ENCODE measurements around the gene SLC39A8.

SLC39A8 gene

DNA sequence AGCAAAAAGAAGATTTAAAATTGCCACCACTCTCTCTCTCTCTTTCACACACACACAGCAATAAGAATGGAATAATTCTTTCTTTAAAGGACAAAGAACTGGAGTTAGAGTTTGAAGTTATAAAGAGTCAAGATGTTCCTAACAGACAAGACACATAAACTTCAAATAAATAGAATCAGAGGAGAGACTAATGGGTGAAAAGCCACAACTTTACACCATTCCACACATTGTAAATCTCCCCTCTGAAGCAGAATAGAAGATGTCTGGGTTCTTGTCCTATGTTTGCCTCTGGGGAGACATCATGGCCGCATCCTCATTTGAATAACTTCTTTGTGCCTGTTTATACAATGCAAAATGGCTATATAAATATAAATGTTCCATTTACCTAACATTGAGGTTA is 39.6 kb downstream of the SLC39A8 start:
- no peak overlapping the region for H3K4me3 ChIP-seq (replicated peaks; ENCODE audit: insufficient read depth, low read length)
- TF ChIP-seq POLR2AphosphoS5 (IDR thresholded peaks at IDR 0.05; ENCODE audit: low read depth) (no peak), GABPA (IDR thresholded peaks at IDR 0.05; ENCODE audit: low read depth) (no peak), SPI1 (IDR thresholded peaks at IDR 0.05; ENCODE audit: borderline replicate concordance, low read depth) (no peak)
- TF ChIP-seq, protein P1, sequence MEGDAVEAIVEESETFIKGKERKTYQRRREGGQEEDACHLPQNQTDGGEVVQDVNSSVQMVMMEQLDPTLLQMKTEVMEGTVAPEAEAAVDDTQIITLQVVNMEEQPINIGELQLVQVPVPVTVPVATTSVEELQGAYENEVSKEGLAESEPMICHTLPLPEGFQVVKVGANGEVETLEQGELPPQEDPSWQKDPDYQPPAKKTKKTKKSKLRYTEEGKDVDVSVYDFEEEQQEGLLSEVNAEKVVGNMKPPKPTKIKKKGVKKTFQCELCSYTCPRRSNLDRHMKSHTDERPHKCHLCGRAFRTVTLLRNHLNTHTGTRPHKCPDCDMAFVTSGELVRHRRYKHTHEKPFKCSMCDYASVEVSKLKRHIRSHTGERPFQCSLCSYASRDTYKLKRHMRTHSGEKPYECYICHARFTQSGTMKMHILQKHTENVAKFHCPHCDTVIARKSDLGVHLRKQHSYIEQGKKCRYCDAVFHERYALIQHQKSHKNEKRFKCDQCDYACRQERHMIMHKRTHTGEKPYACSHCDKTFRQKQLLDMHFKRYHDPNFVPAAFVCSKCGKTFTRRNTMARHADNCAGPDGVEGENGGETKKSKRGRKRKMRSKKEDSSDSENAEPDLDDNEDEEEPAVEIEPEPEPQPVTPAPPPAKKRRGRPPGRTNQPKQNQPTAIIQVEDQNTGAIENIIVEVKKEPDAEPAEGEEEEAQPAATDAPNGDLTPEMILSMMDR (IDR thresholded peaks at IDR 0.05; ENCODE audit: insufficient read depth, low read length) = no peak
- TF ChIP-seq, protein P2, sequence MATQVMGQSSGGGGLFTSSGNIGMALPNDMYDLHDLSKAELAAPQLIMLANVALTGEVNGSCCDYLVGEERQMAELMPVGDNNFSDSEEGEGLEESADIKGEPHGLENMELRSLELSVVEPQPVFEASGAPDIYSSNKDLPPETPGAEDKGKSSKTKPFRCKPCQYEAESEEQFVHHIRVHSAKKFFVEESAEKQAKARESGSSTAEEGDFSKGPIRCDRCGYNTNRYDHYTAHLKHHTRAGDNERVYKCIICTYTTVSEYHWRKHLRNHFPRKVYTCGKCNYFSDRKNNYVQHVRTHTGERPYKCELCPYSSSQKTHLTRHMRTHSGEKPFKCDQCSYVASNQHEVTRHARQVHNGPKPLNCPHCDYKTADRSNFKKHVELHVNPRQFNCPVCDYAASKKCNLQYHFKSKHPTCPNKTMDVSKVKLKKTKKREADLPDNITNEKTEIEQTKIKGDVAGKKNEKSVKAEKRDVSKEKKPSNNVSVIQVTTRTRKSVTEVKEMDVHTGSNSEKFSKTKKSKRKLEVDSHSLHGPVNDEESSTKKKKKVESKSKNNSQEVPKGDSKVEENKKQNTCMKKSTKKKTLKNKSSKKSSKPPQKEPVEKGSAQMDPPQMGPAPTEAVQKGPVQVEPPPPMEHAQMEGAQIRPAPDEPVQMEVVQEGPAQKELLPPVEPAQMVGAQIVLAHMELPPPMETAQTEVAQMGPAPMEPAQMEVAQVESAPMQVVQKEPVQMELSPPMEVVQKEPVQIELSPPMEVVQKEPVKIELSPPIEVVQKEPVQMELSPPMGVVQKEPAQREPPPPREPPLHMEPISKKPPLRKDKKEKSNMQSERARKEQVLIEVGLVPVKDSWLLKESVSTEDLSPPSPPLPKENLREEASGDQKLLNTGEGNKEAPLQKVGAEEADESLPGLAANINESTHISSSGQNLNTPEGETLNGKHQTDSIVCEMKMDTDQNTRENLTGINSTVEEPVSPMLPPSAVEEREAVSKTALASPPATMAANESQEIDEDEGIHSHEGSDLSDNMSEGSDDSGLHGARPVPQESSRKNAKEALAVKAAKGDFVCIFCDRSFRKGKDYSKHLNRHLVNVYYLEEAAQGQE (IDR thresholded peaks at IDR 0.05; ENCODE audit: insufficient replicate concordance, low read depth) = no peak

DNA sequence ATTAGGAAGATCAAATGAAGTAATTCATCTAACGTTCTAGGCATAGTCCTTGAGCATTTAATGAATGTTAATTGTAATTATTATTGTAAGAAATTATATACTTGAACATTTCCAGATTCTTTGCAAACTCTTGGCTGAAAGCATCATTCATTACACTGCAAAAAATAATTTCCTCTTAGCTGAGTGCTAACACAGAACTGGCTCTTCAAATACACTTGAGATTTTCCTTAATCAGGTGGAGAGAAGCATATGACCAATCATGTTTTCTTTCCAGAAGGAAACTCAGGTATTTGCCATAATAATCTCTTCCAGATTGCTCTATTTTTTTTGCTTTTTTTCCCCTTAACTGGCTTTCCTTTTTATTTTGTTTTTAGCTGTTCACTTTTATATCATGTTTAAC is 42.5 kb downstream of the SLC39A8 start:
- TF ChIP-seq, protein P2 (IDR thresholded peaks at IDR 0.05; ENCODE audit: insufficient replicate concordance, low read depth) = no peak
- TF ChIP-seq, protein P1 (IDR thresholded peaks at IDR 0.05; ENCODE audit: insufficient read depth, low read length) = no peak
- TF ChIP-seq GABPA (IDR thresholded peaks at IDR 0.05; ENCODE audit: low read depth) (no peak), POLR2AphosphoS5 (IDR thresholded peaks at IDR 0.05; ENCODE audit: low read depth) (no peak), SPI1 (IDR thresholded peaks at IDR 0.05; ENCODE audit: borderline replicate concordance, low read depth) (no peak)
- Histone ChIP-seq H3K27ac (replicated peaks) (no peak overlapping the region), H3K27me3 (ENCODE audit: insufficient read depth, poor library complexity, severe bottlenecking) (no peaks in the 10 kb centered on the region), H3K4me3 (replicated peaks; ENCODE audit: insufficient read depth, low read length) (no peak overlapping the region)
- DNase-seq (ENCODE audit: low read depth in 1 of 2, low spot score in 1 of 2) = no peak

More for the DNA sequence above, 39.6 kb downstream of the SLC39A8 start:
- no peaks in the 10 kb centered on the region for H3K27me3 ChIP-seq (ENCODE audit: insufficient read depth, poor library complexity, severe bottlenecking)
- DNase-seq (ENCODE audit: low read depth in 1 of 2, low spot score in 1 of 2) = no peak
- H3K27ac ChIP-seq (replicated peaks) = no peak overlapping the region

DNA sequence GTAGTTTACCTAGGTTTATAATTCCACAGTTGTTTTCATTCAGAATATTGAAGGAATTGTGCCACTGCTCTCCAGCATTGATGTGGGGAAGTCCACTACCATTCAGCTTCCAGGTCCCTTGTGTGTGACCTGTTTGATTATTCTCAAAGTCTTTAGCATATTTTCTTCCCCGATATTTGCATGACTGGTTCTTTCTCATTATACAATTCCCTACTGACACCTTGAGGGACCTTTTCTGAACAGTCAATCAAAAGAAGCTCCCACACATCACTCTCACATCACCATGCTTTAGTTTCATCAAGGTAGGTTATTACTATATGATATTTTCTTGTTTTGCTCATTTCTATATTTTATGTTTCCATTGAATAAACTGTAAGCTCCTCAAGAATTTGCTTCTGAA is 44.1 kb downstream of the SLC39A8 start:
- no peak overlapping the region for H3K4me3 ChIP-seq (replicated peaks; ENCODE audit: insufficient read depth, low read length)
- no peak for DNase-seq (ENCODE audit: low read depth in 1 of 2, low spot score in 1 of 2)
- H3K27ac ChIP-seq (replicated peaks) = no peak overlapping the region
- TF ChIP-seq, protein P1 (IDR thresholded peaks at IDR 0.05; ENCODE audit: insufficient read depth, low read length) = no peak
- TF ChIP-seq GABPA (IDR thresholded peaks at IDR 0.05; ENCODE audit: low read depth) (no peak), POLR2AphosphoS5 (IDR thresholded peaks at IDR 0.05; ENCODE audit: low read depth) (no peak), SPI1 (IDR thresholded peaks at IDR 0.05; ENCODE audit: borderline replicate concordance, low read depth) (no peak)
- TF ChIP-seq, protein P2 (IDR thresholded peaks at IDR 0.05; ENCODE audit: insufficient replicate concordance, low read depth) = no peak
- no peaks in the 10 kb centered on the region for H3K27me3 ChIP-seq (ENCODE audit: insufficient read depth, poor library complexity, severe bottlenecking)

Data from HL-60 (cell line).